ENCODE data around the gene CDK17.

Gene CDK17

DNA sequence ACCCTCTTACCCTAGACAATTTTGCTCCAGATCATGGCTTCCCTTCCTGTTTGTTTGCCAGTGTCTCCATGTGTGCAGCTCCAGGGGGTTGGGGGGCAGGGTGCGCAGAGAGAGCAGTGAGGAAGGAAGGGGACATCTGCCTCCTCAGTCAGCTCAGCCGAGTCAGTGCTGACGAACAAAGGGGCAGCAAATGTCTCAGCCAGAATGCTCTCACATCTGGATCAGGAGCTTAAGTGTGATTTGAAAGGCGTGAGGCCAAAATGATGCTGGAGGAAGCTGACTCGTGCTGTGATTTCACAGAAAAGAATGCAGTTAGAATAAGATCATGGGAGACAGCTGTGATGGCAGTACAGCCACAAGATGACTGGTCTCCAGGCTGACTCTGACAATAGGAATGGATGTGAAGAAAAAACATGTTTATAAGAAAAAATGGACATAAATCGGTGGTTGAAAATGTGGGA is 27.1 kb upstream of the CDK17 start:
- no peak for DNase-seq (ENCODE audit: extremely low spot score)
- TF ChIP-seq, protein P1, sequence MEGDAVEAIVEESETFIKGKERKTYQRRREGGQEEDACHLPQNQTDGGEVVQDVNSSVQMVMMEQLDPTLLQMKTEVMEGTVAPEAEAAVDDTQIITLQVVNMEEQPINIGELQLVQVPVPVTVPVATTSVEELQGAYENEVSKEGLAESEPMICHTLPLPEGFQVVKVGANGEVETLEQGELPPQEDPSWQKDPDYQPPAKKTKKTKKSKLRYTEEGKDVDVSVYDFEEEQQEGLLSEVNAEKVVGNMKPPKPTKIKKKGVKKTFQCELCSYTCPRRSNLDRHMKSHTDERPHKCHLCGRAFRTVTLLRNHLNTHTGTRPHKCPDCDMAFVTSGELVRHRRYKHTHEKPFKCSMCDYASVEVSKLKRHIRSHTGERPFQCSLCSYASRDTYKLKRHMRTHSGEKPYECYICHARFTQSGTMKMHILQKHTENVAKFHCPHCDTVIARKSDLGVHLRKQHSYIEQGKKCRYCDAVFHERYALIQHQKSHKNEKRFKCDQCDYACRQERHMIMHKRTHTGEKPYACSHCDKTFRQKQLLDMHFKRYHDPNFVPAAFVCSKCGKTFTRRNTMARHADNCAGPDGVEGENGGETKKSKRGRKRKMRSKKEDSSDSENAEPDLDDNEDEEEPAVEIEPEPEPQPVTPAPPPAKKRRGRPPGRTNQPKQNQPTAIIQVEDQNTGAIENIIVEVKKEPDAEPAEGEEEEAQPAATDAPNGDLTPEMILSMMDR (IDR thresholded peaks at IDR 0.05; ENCODE audit: control extremely low read depth, extremely low read depth, low read depth, missing control alignments) = no peak
- ChIA-PET CTCF (interaction anchor here (1.4 to 1.9 kb wide), 2 partner anchors 20 to 28 kb away, joined by 3 to 4 read pairs; no protein-coding TSS in a partner anchor), POLR2A (no interaction called here)

DNA sequence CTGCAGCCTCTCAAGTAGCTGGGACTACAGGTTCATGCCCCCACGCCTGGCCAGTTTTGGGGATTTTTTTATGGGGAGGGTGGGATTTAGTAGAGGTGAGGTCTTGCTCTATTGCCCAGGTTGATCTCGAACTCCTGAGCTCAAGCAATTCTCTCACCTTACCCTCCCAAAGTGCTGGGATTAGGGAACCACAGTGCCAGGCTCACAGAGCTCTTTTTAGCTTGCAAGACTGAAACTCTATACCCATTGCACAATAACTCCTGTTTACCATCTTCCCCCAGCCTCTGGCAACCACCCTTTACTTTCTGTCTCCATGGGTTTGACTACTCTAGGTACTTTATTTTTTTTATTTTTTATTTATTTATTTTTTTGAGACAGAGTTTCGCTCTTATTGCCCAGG is 25.7 kb upstream of the CDK17 start:
- CTCF ChIA-PET = interaction anchor here (1.5 to 1.9 kb wide), 2 partner anchors 27 to 28 kb away, joined by 3 to 4 read pairs; no protein-coding TSS in a partner anchor
- POLR2A ChIA-PET = no interaction called here
- no peak for DNase-seq (ENCODE audit: extremely low spot score)
- TF ChIP-seq, protein P1 (IDR thresholded peaks at IDR 0.05; ENCODE audit: control extremely low read depth, extremely low read depth, low read depth, missing control alignments) = no peak

DNA sequence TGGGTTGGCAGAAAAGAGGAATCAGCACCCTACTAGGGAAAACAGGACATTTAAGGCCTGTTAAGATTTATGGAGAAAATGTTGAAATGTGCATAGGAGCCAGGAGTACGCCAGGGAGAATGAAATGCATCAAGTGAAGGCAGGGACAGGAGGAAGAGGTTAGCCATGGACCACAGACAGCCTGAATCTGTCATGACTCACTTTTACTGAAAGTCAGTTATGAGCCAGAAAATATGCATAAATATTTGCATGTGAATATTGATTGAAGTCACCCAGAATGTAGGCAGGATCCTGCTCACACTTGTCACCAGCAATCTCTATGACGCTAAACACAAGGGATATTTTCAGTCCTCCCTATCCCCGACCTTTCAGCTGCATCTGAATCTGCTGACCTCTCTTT is 25.1 kb upstream of the CDK17 start:
- POLR2A ChIA-PET = no interaction called here
- DNase-seq (ENCODE audit: extremely low spot score) = peak; percentile 31
- TF ChIP-seq, protein P1 (IDR thresholded peaks at IDR 0.05; ENCODE audit: control extremely low read depth, extremely low read depth, low read depth, missing control alignments) = no peak
- CTCF ChIA-PET = interaction anchor here (1.5 kb wide), 1 partner anchor 29 kb away, joined by 3 read pairs; no protein-coding TSS in a partner anchor

DNA sequence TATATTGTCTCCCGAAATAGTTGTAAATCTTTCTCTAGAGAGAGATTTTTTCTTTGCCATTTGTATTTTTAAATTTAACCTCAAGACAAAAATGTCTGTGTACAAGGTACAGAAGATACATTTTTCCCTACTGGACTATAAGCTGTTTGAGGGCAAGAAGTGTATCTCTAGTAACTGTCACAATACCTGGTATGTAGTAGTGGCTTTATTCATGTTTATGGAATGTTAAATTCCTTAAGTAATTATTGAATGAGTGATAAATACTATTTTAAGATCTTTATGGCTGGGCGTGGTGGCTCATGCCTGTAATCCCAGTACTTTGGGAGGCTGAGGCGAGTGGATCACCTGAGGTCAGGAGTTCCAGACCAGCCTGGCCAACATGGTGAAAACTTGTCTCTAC is 24.4 kb upstream of the CDK17 start:
- TF ChIP-seq, protein P1 (IDR thresholded peaks at IDR 0.05; ENCODE audit: control extremely low read depth, extremely low read depth, low read depth, missing control alignments) = no peak
- ChIA-PET CTCF (interaction anchor here (0.9 to 1.5 kb wide), 3 partner anchors 14 to 30 kb away, joined by 3 read pairs; no protein-coding TSS in a partner anchor), POLR2A (no interaction called here)
- DNase-seq (ENCODE audit: extremely low spot score) = no peak

DNA sequence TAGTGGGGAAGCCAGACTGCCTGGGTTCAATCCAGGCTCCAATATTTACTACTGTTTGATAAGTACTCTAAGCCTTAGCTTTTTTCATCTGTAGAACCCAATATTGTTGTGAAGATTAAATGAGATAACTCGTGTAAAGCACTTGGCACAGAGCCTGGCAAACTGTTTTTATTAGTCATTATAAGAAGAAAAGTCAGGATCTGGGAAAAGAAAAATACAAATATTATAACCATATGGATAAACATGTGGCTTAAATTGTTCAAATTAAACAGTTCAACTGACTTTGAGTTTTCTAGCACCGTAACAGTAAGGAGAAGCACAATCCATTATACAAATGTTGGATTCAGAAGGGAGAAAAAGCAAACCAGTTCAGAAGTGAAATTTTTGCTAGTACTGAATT is 22.0 kb upstream of the CDK17 start:
- ChIA-PET POLR2A (no interaction called here), CTCF (interaction anchor here (0.7 to 1.4 kb wide), 4 partner anchors 8 to 40 kb away, joined by 3 to 6 read pairs (median 4); no protein-coding TSS in a partner anchor)
- DNase-seq (ENCODE audit: extremely low spot score) = no peak
- TF ChIP-seq, protein P1 (IDR thresholded peaks at IDR 0.05; ENCODE audit: control extremely low read depth, extremely low read depth, low read depth, missing control alignments) = no peak

DNA sequence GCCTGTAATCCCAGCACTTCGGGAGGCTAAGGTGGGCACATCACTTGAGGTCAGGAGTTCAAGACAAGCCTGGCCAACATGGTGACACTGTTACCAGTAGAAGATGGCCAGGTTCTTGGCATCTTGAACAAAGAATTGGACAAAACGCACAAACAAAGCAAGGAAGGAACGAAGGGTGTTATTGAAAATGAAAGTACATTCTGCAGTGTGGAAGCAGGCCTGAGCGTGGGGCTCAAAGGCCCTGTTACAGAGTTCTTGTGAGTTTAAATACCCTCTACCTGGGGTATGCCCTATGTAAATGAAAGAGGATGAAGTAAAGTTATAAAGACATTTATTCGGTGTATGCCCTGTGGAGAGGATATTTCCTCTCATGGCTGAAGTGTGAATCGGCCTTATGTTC is 20.8 kb upstream of the CDK17 start:
- no peak for DNase-seq (ENCODE audit: extremely low spot score)
- ChIA-PET POLR2A (no interaction called here), CTCF (interaction anchor here (1.1 kb wide), 1 partner anchor 9 kb away, joined by 3 read pairs; no protein-coding TSS in a partner anchor)
- TF ChIP-seq, protein P1 (IDR thresholded peaks at IDR 0.05; ENCODE audit: control extremely low read depth, extremely low read depth, low read depth, missing control alignments) = no peak
